ENCODE results near the gene TMEM213.
A peak's percentile ranks its signal among the peaks of the same experiment; 100 is the strongest.

Gene TMEM213

DNA sequence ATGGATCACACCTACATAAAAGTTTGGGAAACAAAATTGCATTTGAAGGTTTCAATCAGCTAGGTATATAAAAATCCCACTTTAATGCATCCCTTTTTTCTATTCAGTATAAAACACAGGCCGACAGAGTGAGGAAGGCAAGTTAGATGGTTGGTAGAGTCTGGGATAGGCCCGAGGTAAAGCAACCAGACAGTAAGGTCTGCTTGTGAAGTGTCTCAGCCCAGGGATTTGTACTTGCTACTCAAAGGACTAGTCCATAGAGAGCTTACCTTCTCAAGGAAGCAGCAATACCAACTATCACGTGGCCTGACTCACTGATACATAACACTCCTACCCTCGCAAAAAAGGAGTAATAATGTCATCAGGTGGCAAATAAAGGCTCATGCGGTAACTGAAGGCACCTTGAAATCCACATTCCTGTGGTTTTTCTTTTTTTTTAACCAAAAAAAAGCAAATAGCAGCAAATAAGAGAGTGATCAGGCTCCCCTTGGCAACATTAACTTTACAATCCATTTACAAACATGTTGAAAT is 56.4 kb downstream of the TMEM213 start:
- H3K4me3 ChIP-seq (ENCODE audit: low read depth, low read length), result no peak overlapping the region
- no peak for DNase-seq (ENCODE audit: low read depth)
- in situ Hi-C loops (cut with HindIII; ENCODE audit: low sequenced_read_pairs), result loop anchor here (5.0 kb wide), 1 partner anchor 58 kb away; no protein-coding TSS in a partner anchor
- TF ChIP-seq, protein P1, sequence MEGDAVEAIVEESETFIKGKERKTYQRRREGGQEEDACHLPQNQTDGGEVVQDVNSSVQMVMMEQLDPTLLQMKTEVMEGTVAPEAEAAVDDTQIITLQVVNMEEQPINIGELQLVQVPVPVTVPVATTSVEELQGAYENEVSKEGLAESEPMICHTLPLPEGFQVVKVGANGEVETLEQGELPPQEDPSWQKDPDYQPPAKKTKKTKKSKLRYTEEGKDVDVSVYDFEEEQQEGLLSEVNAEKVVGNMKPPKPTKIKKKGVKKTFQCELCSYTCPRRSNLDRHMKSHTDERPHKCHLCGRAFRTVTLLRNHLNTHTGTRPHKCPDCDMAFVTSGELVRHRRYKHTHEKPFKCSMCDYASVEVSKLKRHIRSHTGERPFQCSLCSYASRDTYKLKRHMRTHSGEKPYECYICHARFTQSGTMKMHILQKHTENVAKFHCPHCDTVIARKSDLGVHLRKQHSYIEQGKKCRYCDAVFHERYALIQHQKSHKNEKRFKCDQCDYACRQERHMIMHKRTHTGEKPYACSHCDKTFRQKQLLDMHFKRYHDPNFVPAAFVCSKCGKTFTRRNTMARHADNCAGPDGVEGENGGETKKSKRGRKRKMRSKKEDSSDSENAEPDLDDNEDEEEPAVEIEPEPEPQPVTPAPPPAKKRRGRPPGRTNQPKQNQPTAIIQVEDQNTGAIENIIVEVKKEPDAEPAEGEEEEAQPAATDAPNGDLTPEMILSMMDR (IDR thresholded peaks at IDR 0.05; ENCODE audit: low read depth, low read length, missing control alignments), result no peak

DNA sequence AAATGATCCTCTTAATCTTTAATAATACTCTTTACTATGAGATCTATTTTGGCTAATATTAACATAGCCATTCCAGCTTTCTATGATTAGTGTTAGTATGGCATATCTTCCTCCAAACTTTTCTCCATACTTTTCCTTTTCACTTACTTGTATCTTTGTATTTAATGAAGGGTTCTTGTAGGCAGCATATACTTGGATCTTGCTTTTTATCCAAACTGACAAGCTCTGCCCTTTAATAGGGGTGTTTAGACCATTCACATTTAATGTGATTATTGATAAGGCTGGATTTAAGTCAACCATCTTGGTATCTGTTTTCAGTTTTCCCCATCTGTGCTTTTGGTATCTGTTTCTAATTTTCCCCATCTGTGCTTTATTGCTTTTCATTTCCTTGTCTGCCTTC is 59.9 kb downstream of the TMEM213 start:
- in situ Hi-C loops (cut with HindIII; ENCODE audit: low sequenced_read_pairs), result no loop called here
- H3K4me3 ChIP-seq (ENCODE audit: low read depth, low read length), result no peak overlapping the region
- TF ChIP-seq, protein P1 (IDR thresholded peaks at IDR 0.05; ENCODE audit: low read depth, low read length, missing control alignments), result no peak
- DNase-seq (ENCODE audit: low read depth), result no peak

DNA sequence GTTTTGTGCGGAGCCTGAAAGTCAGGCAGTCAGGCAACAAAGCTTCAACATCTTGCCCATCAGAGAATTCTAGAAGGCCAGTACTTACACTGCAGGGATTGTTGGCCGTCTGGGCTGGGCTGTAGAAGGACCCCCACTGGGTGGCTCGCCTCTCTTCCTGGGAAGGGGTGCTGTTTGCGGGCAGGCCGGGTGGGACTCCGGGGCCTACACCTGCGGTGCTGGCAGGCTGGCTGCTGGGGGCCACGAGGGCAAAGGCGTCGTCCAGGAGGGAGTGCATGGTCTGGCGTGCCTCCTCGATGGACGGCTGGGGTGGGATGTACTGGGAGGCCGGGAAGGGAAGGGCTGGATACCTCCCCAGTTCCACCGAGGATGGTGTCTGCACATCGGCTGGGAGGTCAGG is 63.3 kb downstream of the TMEM213 start:
- no peak overlapping the region for H3K4me3 ChIP-seq (ENCODE audit: low read depth, low read length)
- no peak for DNase-seq (ENCODE audit: low read depth)
- TF ChIP-seq, protein P1 (IDR thresholded peaks at IDR 0.05; ENCODE audit: low read depth, low read length, missing control alignments), result no peak
- in situ Hi-C loops (cut with HindIII; ENCODE audit: low sequenced_read_pairs), result no loop called here

DNA sequence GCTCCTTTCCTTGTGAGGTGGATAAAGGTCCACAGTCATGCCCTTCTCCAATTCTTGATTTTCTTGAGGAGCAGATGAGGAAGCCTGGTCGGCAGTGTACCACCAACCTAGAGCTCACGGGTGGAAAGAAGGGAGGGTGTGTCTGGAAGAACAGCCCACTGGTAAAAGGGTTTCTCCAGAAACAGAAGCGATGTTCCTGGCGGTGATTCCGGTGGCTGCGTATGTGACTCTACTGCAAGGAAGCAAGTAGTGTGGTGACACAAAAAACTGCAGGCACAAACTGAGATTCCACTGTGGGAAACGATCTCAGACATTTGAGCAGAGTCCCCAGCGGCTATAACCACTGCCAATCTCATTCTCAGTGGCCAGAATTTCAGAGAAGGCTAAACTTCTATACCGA is 66.1 kb downstream of the TMEM213 start:
- in situ Hi-C loops (cut with HindIII; ENCODE audit: low sequenced_read_pairs), result no loop called here
- no peak for DNase-seq (ENCODE audit: low read depth)
- H3K4me3 ChIP-seq (ENCODE audit: low read depth, low read length), result no peak overlapping the region
- TF ChIP-seq, protein P1 (IDR thresholded peaks at IDR 0.05; ENCODE audit: low read depth, low read length, missing control alignments), result no peak

DNA sequence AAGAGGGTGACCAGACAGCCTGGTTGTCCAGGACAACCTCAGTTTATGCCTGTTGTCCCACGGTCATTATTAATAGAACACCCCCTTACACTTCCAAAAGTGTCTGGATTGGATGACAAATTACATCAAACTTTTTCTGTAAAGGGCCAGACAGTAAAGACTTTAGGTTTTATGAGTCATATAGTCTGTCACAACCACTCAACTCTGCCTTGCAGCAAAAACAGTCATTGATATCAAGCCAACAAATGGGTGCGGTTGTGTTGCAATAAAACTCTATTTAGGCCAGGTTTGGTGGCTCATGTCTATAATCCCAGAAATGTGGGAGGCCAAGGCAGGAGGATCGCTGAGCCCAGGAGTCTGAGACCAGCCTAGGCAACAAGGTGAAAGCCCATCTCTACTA is 66.9 kb downstream of the TMEM213 start:
- no peak for DNase-seq (ENCODE audit: low read depth)
- in situ Hi-C loops (cut with HindIII; ENCODE audit: low sequenced_read_pairs), result no loop called here
- TF ChIP-seq, protein P1 (IDR thresholded peaks at IDR 0.05; ENCODE audit: low read depth, low read length, missing control alignments), result no peak
- H3K4me3 ChIP-seq (ENCODE audit: low read depth, low read length), result no peak overlapping the region

DNA sequence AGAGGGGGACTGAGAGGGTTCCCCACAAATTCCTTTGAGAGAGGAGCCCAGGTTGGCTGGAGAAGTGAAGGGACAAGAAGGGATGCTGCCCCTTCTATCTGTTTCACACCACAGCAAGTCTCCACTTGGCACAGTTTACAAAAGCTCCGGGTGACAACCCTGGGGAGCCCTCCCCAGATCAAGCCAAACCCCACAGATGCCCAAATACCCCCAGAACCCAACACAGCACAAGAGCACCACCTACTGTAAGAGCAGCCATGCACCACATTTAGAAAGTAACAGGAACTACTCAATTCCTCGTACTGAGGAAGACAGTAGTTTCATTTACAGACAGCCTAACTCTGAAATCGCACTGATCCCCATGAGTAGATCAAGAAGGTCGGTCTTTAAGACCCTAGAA is 68.0 kb downstream of the TMEM213 start:
- no peak overlapping the region for H3K4me3 ChIP-seq (ENCODE audit: low read depth, low read length)
- TF ChIP-seq, protein P1 (IDR thresholded peaks at IDR 0.05; ENCODE audit: low read depth, low read length, missing control alignments), result peak; percentile 28
- in situ Hi-C loops (cut with HindIII; ENCODE audit: low sequenced_read_pairs), result no loop called here
- no peak for DNase-seq (ENCODE audit: low read depth)

Data from astrocyte of the cerebellum (primary cell).